ENCODE data around the gene ZNF804A. TPM values are rescaled to one million over a fixed set of nuclear protein-coding genes. Genes with fewer than 3 reads are reported as not detected.

Gene ZNF804A
- total RNA-seq, 2 donors from 2014 or later: 0.14 to 0.68 TPM

DNA sequence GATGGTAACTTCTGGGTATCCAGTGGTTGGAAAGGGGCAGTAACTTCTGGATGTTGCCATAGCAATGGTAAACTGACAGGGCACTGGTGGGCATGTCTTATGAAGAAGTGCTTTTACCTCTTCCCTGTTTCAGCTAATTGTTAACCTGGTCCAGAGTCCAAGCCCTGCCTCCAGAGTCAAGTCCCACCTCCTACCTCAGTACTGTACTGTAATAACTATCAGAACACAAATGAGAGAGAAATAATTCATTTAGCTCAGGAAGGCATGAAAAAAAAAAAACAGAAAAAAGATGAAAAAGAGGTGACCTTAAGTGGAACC, 237.0 kb downstream of the ZNF804A start:
- Histone ChIP-seq H3K9me3 (no peaks in the 10 kb centered on the region), H3K27ac (no peak overlapping the region), H3K36me3 (no peaks in the 10 kb centered on the region), H3K4me3 (no peak overlapping the region), H3K4me1 (ENCODE audit: control insufficient read depth in 1 of 2, low read depth in 2 of 2) (no peaks in the 10 kb centered on the region), H3K27me3 (replicated peaks; ENCODE audit: insufficient read depth) (no peaks in the 10 kb centered on the region)
- no peak for TF ChIP-seq CTCF (IDR thresholded peaks at IDR 0.05)
- DNase-seq (ENCODE audit: low spot score) (no peak), ATAC-seq (ENCODE audit: insufficient number of reproducible peaks, low FRiP score, low read depth) (no peak)

- Histone ChIP-seq H3K27me3 (replicated peaks; ENCODE audit: insufficient read depth) (no peaks in the 10 kb centered on the region), H3K36me3 (no peaks in the 10 kb centered on the region), H3K9me3 (no peaks in the 10 kb centered on the region), H3K4me3 (no peak overlapping the region), H3K4me1 (ENCODE audit: control insufficient read depth in 1 of 2, low read depth in 2 of 2) (no peaks in the 10 kb centered on the region), H3K27ac (no peak overlapping the region)
- ATAC-seq (ENCODE audit: insufficient number of reproducible peaks, low FRiP score, low read depth): no peak
- no peak for DNase-seq (ENCODE audit: low spot score)
- no peak for TF ChIP-seq CTCF (IDR thresholded peaks at IDR 0.05)
These were observed 249.0 kb downstream of the ZNF804A start for GRCh38 chr2:184847331-184847730.

- H3K4me3 ChIP-seq: no peak overlapping the region
- no peak for DNase-seq (ENCODE audit: low spot score)
- H3K27ac ChIP-seq: no peak overlapping the region
- TF ChIP-seq CTCF (IDR thresholded peaks at IDR 0.05): no peak
- no peak for ATAC-seq (ENCODE audit: insufficient number of reproducible peaks, low FRiP score, low read depth)
- H3K36me3 ChIP-seq: no peaks in the 10 kb centered on the region
- no peaks in the 10 kb centered on the region for H3K9me3 ChIP-seq
- H3K4me1 ChIP-seq (ENCODE audit: control insufficient read depth in 1 of 2, low read depth in 2 of 2): no peaks in the 10 kb centered on the region
- no peaks in the 10 kb centered on the region for H3K27me3 ChIP-seq (replicated peaks; ENCODE audit: insufficient read depth)
These were observed 251.2 kb downstream of the ZNF804A start for GRCh38 chr2:184849516-184849915.

- H3K4me1 ChIP-seq (ENCODE audit: control insufficient read depth in 1 of 2, low read depth in 2 of 2): no peaks in the 10 kb centered on the region
- TF ChIP-seq CTCF (IDR thresholded peaks at IDR 0.05): no peak
These were observed 253.2 kb downstream of the ZNF804A start for GRCh38 chr2:184851576-184851975.

DNA sequence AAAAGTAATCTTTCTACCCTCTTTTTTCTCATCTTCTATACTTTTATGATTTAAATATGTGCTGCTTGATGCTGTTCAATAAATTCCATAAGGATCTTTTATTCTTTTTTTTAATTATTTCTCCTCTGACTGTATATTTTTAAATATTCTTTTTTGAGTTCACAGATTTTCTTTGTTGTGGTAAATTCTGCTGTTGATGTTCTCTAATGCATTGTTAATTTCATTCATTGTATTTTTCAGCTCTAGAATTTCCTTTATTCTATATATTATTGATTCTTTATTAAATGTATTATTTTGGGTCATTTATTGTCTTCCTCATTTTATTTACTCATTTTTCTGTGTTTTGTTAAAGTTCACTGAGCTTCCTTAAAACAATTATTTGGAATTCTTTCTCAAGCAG, 260.9 kb downstream of the ZNF804A start:
- H3K9me3 ChIP-seq: peaks cover 7% of the 10 kb centered on the region
- no peak overlapping the region for H3K27ac ChIP-seq
- TF ChIP-seq CTCF (IDR thresholded peaks at IDR 0.05): no peak
- H3K4me1 ChIP-seq (ENCODE audit: control insufficient read depth in 1 of 2, low read depth in 2 of 2): no peaks in the 10 kb centered on the region
- ATAC-seq (ENCODE audit: insufficient number of reproducible peaks, low FRiP score, low read depth) (no peak), DNase-seq (ENCODE audit: low spot score) (no peak)
- no peak overlapping the region for H3K4me3 ChIP-seq
- no peaks in the 10 kb centered on the region for H3K27me3 ChIP-seq (replicated peaks; ENCODE audit: insufficient read depth)
- no peaks in the 10 kb centered on the region for H3K36me3 ChIP-seq

More at GRCh38 chr2:184851576-184851975, 253.2 kb downstream of the ZNF804A start:
- ATAC-seq (ENCODE audit: insufficient number of reproducible peaks, low FRiP score, low read depth) (no peak), DNase-seq (ENCODE audit: low spot score) (no peak)
- H3K36me3 ChIP-seq: no peaks in the 10 kb centered on the region
- H3K9me3 ChIP-seq: no peaks in the 10 kb centered on the region
- H3K27me3 ChIP-seq (replicated peaks; ENCODE audit: insufficient read depth): no peaks in the 10 kb centered on the region
- no peak overlapping the region for H3K27ac ChIP-seq
- H3K4me3 ChIP-seq: no peak overlapping the region
